Activated naive CD4-positive, alpha-beta T cell (primary cell): Measurements from ENCODE around the gene TBCK.
"Not testable (repeated sequence)": the region's sequence is repeated elsewhere in the genome, so short reads cannot be mapped to it uniquely, and the experiment has no call there.

ENCODE experiments used
- DNase-seq, 4 experiments: peaks; one replicate each; lab custom pipeline; 2025; lab: John Stamatoyannopoulos, UW

TBCK gene

GRCh38 chr4:106213291-106213690 lies 102.7 kb downstream of the TBCK start:
- DNase-seq: not testable (repeated sequence)

GRCh38 chr4:106210021-106210420 lies 106.0 kb downstream of the TBCK start:
- no peak for DNase-seq

- DNase-seq: no peak
These were observed 107.2 kb downstream of the TBCK start for GRCh38 chr4:106208481-106209460.

- DNase-seq: no peak
These were observed 114.6 kb downstream of the TBCK start for GRCh38 chr4:106201373-106201772.

GRCh38 chr4:106195435-106195950 lies 120.5 kb downstream of the TBCK start:
- DNase-seq: no peak

GRCh38 chr4:106194801-106195200 lies 121.2 kb downstream of the TBCK start:
- DNase-seq: no peak

- no peak for DNase-seq
These were observed 123.9 kb downstream of the TBCK start for GRCh38 chr4:106192131-106192530.

GRCh38 chr4:106186201-106186600 lies 129.8 kb downstream of the TBCK start:
- no peak for DNase-seq

- no peak for DNase-seq
These were observed 132.5 kb downstream of the TBCK start for GRCh38 chr4:106183551-106183950.

- DNase-seq: no peak
These were observed 143.1 kb downstream of the TBCK start for GRCh38 chr4:106172861-106173260.

- DNase-seq: no peak
These were observed 150.5 kb downstream of the TBCK start for GRCh38 chr4:106165351-106166010.

GRCh38 chr4:106162278-106162677 lies 153.7 kb downstream of the TBCK start:
- DNase-seq: no peak

- no peak for DNase-seq
These were observed 155.4 kb downstream of the TBCK start for GRCh38 chr4:106160560-106160959.

- DNase-seq: no peak
These were observed 166.1 kb downstream of the TBCK start for GRCh38 chr4:106149911-106150310.

- DNase-seq: no peak
These were observed 167.0 kb downstream of the TBCK start for GRCh38 chr4:106149026-106149425.

GRCh38 chr4:106142616-106143127 lies 173.3 kb downstream of the TBCK start:
- no peak for DNase-seq

GRCh38 chr4:106140601-106141000 lies 175.4 kb downstream of the TBCK start:
- no peak for DNase-seq

- DNase-seq: no peak
These were observed 179.2 kb downstream of the TBCK start for GRCh38 chr4:106136777-106137331.

- DNase-seq: no peak
These were observed 184.0 kb downstream of the TBCK start for GRCh38 chr4:106132045-106132444.

- no peak for DNase-seq
These were observed 189.9 kb downstream of the TBCK start for GRCh38 chr4:106126062-106126461.

GRCh38 chr4:106119949-106120555 lies 196.0 kb downstream of the TBCK start:
- not testable (repeated sequence) for DNase-seq

- DNase-seq: no peak
These were observed 200.0 kb downstream of the TBCK start for GRCh38 chr4:106116025-106116424.
